DND-41 (cell line): ENCODE measurements around the gene BRCC3.

ENCODE experiments used
- ATAC-seq: fragments of 200-7000 bp; cut with Tn5 transposase; 3 replicates; pipeline ENCODE4 v1.9.1; 2021; ENCODE audit warnings: low read depth; ENCODE audit not compliant: insufficient read depth
- DNase-seq: peaks from one replicate; pipeline ENCODE4 v3.0.0-alpha.2; 2020
- H2AFZ ChIP-seq: 2 replicates; pipeline ENCODE4 v1.6.0; 2012; ENCODE audit warnings: low read depth, low read length
- H3K27ac ChIP-seq: 2 replicates; pipeline ENCODE4 v1.5.1; 2012; ENCODE audit warnings: low read length, inconsistent platforms
- H3K27me3 ChIP-seq: fragments of 200-600 bp; sonication (generic); 2 replicates; pipeline ENCODE4 v1.6.0; 2012; ENCODE audit warnings: low read length, mild to moderate bottlenecking, inconsistent platforms; ENCODE audit not compliant: insufficient read depth, poor library complexity
- H3K36me3 ChIP-seq: 2 replicates; pipeline ENCODE4 v1.5.1; 2012; ENCODE audit warnings: low read length, inconsistent platforms; ENCODE audit not compliant: insufficient read depth
- H3K4me1 ChIP-seq: 2 replicates; pipeline ENCODE4 v1.5.1; 2012; ENCODE audit warnings: mild to moderate bottlenecking, low read length; ENCODE audit not compliant: insufficient read depth
- H3K4me2 ChIP-seq: 2 replicates; pipeline ENCODE4 v1.6.0; 2012; ENCODE audit warnings: mild to moderate bottlenecking, moderate library complexity, low read length, inconsistent platforms; ENCODE audit not compliant: insufficient read depth
- H3K4me3 ChIP-seq, 2 experiments: fragments of 200-600 bp in 1 of 2; shearing (Covaris generic) in 1 of 2; 2 replicates each; pipeline ENCODE4 v1.5.1; 2012 to 2016; ENCODE audit warnings: inconsistent platforms in 2 of 2, low read length in 2 of 2, mild to moderate bottlenecking in 2 of 2, low read depth in 1 of 2, moderate library complexity in 1 of 2
- H3K79me2 ChIP-seq: 2 replicates; pipeline ENCODE4 v1.6.0; 2012; ENCODE audit warnings: low read length, inconsistent platforms; ENCODE audit not compliant: insufficient read depth
- H3K9ac ChIP-seq: 2 replicates; pipeline ENCODE4 v1.6.0; 2012; ENCODE audit warnings: low read depth, mild to moderate bottlenecking, inconsistent platforms, low read length, moderate library complexity
- H3K9me3 ChIP-seq: 2 replicates; pipeline ENCODE4 v1.5.1; 2012; ENCODE audit warnings: low read length, moderate library complexity, mild to moderate bottlenecking, inconsistent platforms; ENCODE audit not compliant: insufficient read depth, severe bottlenecking
- H4K20me1 ChIP-seq: 2 replicates; pipeline ENCODE4 v1.6.0; 2012; ENCODE audit warnings: low read length; ENCODE audit not compliant: insufficient read depth
- EZH2 ChIP-seq: IDR thresholded peaks from 3 replicates; pipeline ENCODE4 v1.6.1; 2012; ENCODE audit warnings: borderline replicate concordance, low read depth, mild to moderate bottlenecking, moderate library complexity, low read length, inconsistent platforms; ENCODE audit not compliant: severe bottlenecking
- TF ChIP-seq, protein P1 (sequence below): IDR thresholded peaks from 2 replicates; pipeline ENCODE4 v1.5.1; 2012; ENCODE audit warnings: borderline replicate concordance, low read length, moderate library complexity, mild to moderate bottlenecking; ENCODE audit not compliant: poor library complexity, severe bottlenecking; ENCODE audit errors: extremely low read depth

BRCC3 gene

DNA sequence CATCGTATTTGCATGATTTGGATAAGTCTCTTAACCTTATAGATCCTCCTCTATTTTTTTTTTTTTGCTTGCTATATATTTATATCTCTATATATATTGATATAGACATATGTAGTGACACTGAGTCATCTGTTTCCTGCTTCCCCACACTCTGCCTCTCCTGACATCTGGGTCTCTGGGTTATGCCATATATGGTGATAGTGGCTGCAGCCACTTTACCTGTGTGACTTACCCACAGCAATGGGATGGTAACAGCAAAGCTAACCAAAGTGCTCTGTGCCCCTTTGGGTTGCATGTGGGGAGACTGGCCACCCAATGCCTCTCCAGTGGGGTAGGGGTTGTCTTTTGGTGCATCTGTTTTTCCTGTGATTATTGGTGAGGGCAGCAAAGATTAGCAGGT lies 14.8 kb upstream of the BRCC3 start:
- Histone ChIP-seq H3K27ac (no peak overlapping the region), H3K9me3 (no peaks in the 10 kb centered on the region), H3K27me3 (no peaks in the 10 kb centered on the region), H3K79me2 (no peaks in the 10 kb centered on the region), H3K4me2 (no peak overlapping the region), H3K4me3 (no peak overlapping the region), H3K36me3 (peaks cover 46% of the 10 kb centered on the region), H3K4me1 (peaks cover 8% of the 10 kb centered on the region), H3K9ac (no peak overlapping the region), H2AFZ (no peak overlapping the region), H4K20me1 (no peaks in the 10 kb centered on the region)
- no peak for DNase-seq
- ATAC-seq, result no peak
- TF ChIP-seq, protein P1, sequence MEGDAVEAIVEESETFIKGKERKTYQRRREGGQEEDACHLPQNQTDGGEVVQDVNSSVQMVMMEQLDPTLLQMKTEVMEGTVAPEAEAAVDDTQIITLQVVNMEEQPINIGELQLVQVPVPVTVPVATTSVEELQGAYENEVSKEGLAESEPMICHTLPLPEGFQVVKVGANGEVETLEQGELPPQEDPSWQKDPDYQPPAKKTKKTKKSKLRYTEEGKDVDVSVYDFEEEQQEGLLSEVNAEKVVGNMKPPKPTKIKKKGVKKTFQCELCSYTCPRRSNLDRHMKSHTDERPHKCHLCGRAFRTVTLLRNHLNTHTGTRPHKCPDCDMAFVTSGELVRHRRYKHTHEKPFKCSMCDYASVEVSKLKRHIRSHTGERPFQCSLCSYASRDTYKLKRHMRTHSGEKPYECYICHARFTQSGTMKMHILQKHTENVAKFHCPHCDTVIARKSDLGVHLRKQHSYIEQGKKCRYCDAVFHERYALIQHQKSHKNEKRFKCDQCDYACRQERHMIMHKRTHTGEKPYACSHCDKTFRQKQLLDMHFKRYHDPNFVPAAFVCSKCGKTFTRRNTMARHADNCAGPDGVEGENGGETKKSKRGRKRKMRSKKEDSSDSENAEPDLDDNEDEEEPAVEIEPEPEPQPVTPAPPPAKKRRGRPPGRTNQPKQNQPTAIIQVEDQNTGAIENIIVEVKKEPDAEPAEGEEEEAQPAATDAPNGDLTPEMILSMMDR, result no peak
- no peak for TF ChIP-seq EZH2

DNA sequence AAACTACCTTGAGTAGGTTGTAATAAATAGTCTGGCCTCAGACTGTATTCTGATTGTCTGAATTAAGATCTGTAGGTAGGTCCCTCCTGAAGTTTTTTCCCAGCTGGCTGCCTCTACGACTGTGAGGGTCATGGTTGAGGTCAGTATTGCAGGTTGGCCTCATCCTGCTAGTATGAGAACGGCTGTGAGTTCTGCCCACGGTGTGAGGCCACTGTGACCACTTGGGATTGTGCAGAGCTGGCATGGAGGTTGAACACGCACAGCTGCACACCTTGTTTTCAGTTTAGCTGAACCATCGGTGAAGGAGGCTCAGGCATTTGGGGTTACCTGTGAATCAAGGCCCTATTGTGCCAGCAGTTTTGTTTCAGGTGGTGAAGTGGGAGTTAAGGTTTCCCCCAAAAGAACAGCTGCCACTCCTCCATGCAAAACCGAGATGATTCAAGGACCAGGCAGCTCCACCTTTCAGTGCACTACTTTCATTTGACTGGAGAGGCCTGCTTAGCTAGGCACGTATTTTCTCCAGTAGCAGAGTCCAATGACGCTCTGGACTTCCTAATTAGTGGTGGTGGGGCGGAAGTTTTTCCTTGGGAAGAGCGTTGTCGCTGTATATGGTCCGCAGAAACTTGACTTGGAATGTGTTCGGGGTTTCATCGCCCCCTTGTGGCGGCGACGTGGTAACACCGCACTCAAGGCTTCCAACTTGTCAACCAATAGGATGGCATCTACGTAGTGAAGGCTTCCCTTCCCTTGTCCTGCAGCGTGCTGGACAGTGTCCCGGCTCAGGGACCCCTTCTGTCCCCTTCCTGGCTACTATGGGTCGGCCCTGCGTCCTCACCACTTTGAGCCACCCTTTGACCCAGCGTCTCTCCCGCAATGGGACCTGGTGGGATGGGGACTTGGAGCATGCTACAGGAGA lies 14.2 kb upstream of the BRCC3 start:
- DNase-seq (peak; percentile 53), ATAC-seq (peak; percentile 87)
- no peak overlapping the region for H3K4me3 ChIP-seq
- H2AFZ ChIP-seq, result no peak overlapping the region
- H3K9ac ChIP-seq, result no peak overlapping the region
- H3K27ac ChIP-seq, result peak overlapping the region; percentile 27; the same call in 1 of the 2 replicates
- H3K4me1 ChIP-seq, result peaks cover 8% of the 10 kb centered on the region
- no peaks in the 10 kb centered on the region for H3K9me3 ChIP-seq
- no peaks in the 10 kb centered on the region for H3K79me2 ChIP-seq
- no peaks in the 10 kb centered on the region for H4K20me1 ChIP-seq
- no peaks in the 10 kb centered on the region for H3K27me3 ChIP-seq
- TF ChIP-seq, protein P1, result peak; percentile 83
- no peak for TF ChIP-seq EZH2
- peaks cover 44% of the 10 kb centered on the region for H3K36me3 ChIP-seq
- H3K4me2 ChIP-seq, result peak overlapping the region; percentile 58

DNA sequence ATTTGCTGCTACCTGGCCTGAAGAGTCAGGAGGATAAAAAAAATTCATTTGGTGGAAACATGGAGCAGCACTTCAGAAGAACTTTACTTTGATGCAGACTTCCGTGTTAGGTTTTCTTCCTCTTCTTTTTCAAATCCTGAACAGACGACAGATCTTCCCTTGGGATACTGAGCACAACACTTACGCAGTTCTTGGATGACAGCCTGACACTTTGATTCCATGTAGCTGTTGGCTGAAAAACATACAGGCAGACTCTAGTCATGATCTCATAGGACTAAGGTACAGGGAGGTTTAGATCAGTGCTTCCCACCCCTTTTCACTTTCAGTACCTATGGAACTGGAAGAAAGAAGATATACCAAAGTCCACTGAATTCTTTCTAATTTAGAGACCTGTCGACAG lies 9.5 kb upstream of the BRCC3 start:
- TF ChIP-seq, protein P1, result no peak
- no peak for TF ChIP-seq EZH2
- peaks cover 24% of the 10 kb centered on the region for H3K36me3 ChIP-seq
- no peak overlapping the region for H3K27ac ChIP-seq
- H3K4me2 ChIP-seq, result no peak overlapping the region
- ATAC-seq, result no peak
- H3K79me2 ChIP-seq, result no peaks in the 10 kb centered on the region
- no peak overlapping the region for H2AFZ ChIP-seq
- no peaks in the 10 kb centered on the region for H3K9me3 ChIP-seq
- H4K20me1 ChIP-seq, result no peaks in the 10 kb centered on the region
- no peak overlapping the region for H3K4me3 ChIP-seq
- peaks cover 8% of the 10 kb centered on the region for H3K4me1 ChIP-seq
- H3K27me3 ChIP-seq, result no peaks in the 10 kb centered on the region
- no peak for DNase-seq
- no peak overlapping the region for H3K9ac ChIP-seq
